GM12878 (cell line): ENCODE results near the gene TBCA. TPM values are rescaled to one million over a fixed set of nuclear protein-coding genes. Genes with fewer than 3 reads are reported as not detected.

ENCODE experiments used
- ATAC-seq: fragments of 200-7000 bp; cut with Tn5 transposase; 3 replicates; pipeline ENCODE4 v1.9.1; 2020; ENCODE audit warnings: mild to moderate bottlenecking, moderate library complexity
- BruUV-seq: library from RNA; stranded (reverse); fragments of 400-500 nt; replicated peaks from 2 replicates; lab custom pipeline; 2021; lab: Mats Ljungman, UMichigan
- CTCF ChIA-PET: fragments of 300-600 bp; sonication (Branson Sonifier 250); formaldehyde crosslinking; extraction: SDS; loops from one replicate; lab custom pipeline; 2021; ENCODE audit warnings: inconsistent platforms; lab: Yijun Ruan, JAX
- POLR2A ChIA-PET: fragments of 350-600 bp; formaldehyde crosslinking; extraction: SDS; loops from one replicate; lab custom pipeline; 2021; ENCODE audit warnings: inconsistent platforms; lab: Charles Lee
- RAD21 ChIA-PET: fragments of 300-600 bp; sonication (Branson Sonifier 250); formaldehyde crosslinking; loops from one replicate; lab custom pipeline; 2023; ENCODE audit warnings: antibody characterized with exemption; ENCODE audit not compliant: unreplicated experiment; lab: Charles Lee
- SMC1A ChIA-PET: fragments of 300-600 bp; sonication (Branson Sonifier 250); formaldehyde crosslinking; loops from one replicate; lab custom pipeline; 2023; ENCODE audit not compliant: unreplicated experiment, uncharacterized antibody; lab: Charles Lee
- DNase-seq: peaks from one replicate; pipeline ENCODE4 v3.0.0-alpha.2; 2011; ENCODE audit warnings: low read depth, low spot score
- FAIRE-seq: peaks from 3 replicates; lab custom pipeline; 2011; peaks lifted over from hg19 to GRCh38; lab: Jason Lieb, UNC
- H2AFZ ChIP-seq: 2 replicates; pipeline ENCODE4 v1.6.0; 2011; ENCODE audit warnings: low read depth, low read length, control low read depth; ENCODE audit not compliant: control insufficient read depth
- H3K27ac ChIP-seq: 2 replicates; pipeline ENCODE4 v1.5.1; 2011; ENCODE audit warnings: control low read depth; ENCODE audit not compliant: control insufficient read depth, insufficient read depth
- H3K27me3 ChIP-seq, 2 experiments: replicated peaks in 1 of 2; 2 replicates each; pipeline versions ENCODE4 v1.6.0 to v1.6.1; 2011; ENCODE audit warnings: low read length in 1 of 2; ENCODE audit not compliant: control insufficient read depth in 2 of 2, insufficient read depth in 2 of 2
- H3K36me3 ChIP-seq, 2 experiments: 2 replicates each; pipeline ENCODE4 v1.5.1; 2011; ENCODE audit warnings: low read length in 1 of 2; ENCODE audit not compliant: control insufficient read depth in 2 of 2, insufficient read depth in 2 of 2
- H3K4me1 ChIP-seq: 2 replicates; pipeline ENCODE4 v1.6.1; 2011; ENCODE audit warnings: mild to moderate bottlenecking, low read length, moderate library complexity, mixed read lengths; ENCODE audit not compliant: control insufficient read depth, insufficient read depth
- H3K4me2 ChIP-seq: 2 replicates; pipeline ENCODE4 v1.6.0; 2011; ENCODE audit warnings: control low read depth; ENCODE audit not compliant: control insufficient read depth, insufficient read depth
- H3K4me3 ChIP-seq: fragments of 200-600 bp; sonication (generic); 2 replicates; pipeline ENCODE4 v1.5.1; 2016
- H3K79me2 ChIP-seq: 2 replicates; pipeline ENCODE4 v1.6.0; 2011; ENCODE audit warnings: low read length; ENCODE audit not compliant: control insufficient read depth, insufficient read depth
- H3K9ac ChIP-seq: 2 replicates; pipeline ENCODE4 v1.8.0; 2011; ENCODE audit warnings: low read length, control low read depth, mixed read lengths; ENCODE audit not compliant: control insufficient read depth, insufficient read depth
- H3K9me3 ChIP-seq: replicated peaks from 3 replicates; pipeline ENCODE4 v1.5.1; 2011; ENCODE audit warnings: mild to moderate bottlenecking, low read length; ENCODE audit not compliant: control insufficient read depth, insufficient read depth
- H4K20me1 ChIP-seq: 2 replicates; pipeline ENCODE4 v1.6.0; 2011; ENCODE audit not compliant: control insufficient read depth, insufficient read depth
- BACH1 ChIP-seq: fragments of 450-650 bp; IDR thresholded peaks from 2 replicates; pipeline ENCODE4 v1.6.1; 2017; ENCODE audit warnings: mild to moderate bottlenecking, borderline replicate concordance
- BRCA1 ChIP-seq: IDR thresholded peaks from 2 replicates; pipeline ENCODE4 v1.6.1; 2011; ENCODE audit warnings: low read depth, low read length, improper control_type of control experiment
- CUX1 ChIP-seq: IDR thresholded peaks from 2 replicates; pipeline ENCODE4 v1.6.1; 2012; ENCODE audit warnings: improper control_type of control experiment, low read depth, low read length; ENCODE audit not compliant: insufficient replicate concordance
- E2F4 ChIP-seq: IDR thresholded peaks from 2 replicates; pipeline ENCODE4 v1.6.1; 2012; ENCODE audit warnings: low read depth, low read length, improper control_type of control experiment
- SIX5 ChIP-seq: IDR thresholded peaks from 2 replicates; pipeline ENCODE4 v1.6.1; 2011; ENCODE audit warnings: mild to moderate bottlenecking, low read depth, low read length, moderate library complexity; ENCODE audit not compliant: severe bottlenecking
- WRNIP1 ChIP-seq: IDR thresholded peaks from 2 replicates; pipeline ENCODE4 v1.6.1; 2011; ENCODE audit warnings: low read depth, low read length, improper control_type of control experiment, borderline replicate concordance
- ZNF217 ChIP-seq: fragments of 450-650 bp; IDR thresholded peaks from 2 replicates; pipeline ENCODE4 v1.6.1; 2017; ENCODE audit warnings: antibody characterized with exemption, mild to moderate bottlenecking
- ZNF24 ChIP-seq: fragments of 450-650 bp; IDR thresholded peaks from 2 replicates; pipeline ENCODE4 v1.6.1; 2017; ENCODE audit warnings: antibody characterized with exemption, mild to moderate bottlenecking
- ZNF384 ChIP-seq: IDR thresholded peaks from 2 replicates; pipeline ENCODE4 v1.6.1; 2012; ENCODE audit warnings: low read depth, mild to moderate bottlenecking, low read length, improper control_type of control experiment, borderline replicate concordance
- ZZZ3 ChIP-seq: IDR thresholded peaks from 2 replicates; pipeline ENCODE4 v1.6.1; 2011; ENCODE audit warnings: low read depth; ENCODE audit not compliant: control insufficient read depth, insufficient read length
- WGBS: methylation state at CpG from one replicate; pipeline ENCODE4 v1.1.6; 2016; ENCODE audit warnings: low lambda C conversion rate; ENCODE audit not compliant: insufficient replicate concordance, insufficient coverage; ENCODE audit errors: missing lambda C conversion rate; 5-methylcytosine and 5-hydroxymethylcytosine counted together
- in situ Hi-C: fragments of 300-500 bp; cut with MboI; formaldehyde crosslinking; loops from 9 replicates; pipeline ENCODE4 v1.14.3; 2018; ENCODE audit warnings: mixed read lengths
- intact Hi-C: fragments of 100-400 bp; cut with micrococcal nuclease; formaldehyde crosslinking; loops from one replicate; pipeline ENCODE4 v1.14.2; 2022; ENCODE audit not compliant: unreplicated experiment
- polyA plus RNA-seq, 11 experiments: library from polyadenylated mRNA; depleted of rRNA in 4 of 11; unstranded in 6 of 11; stranded (reverse) in 5 of 11; fragments of >200 nt; fragmentation: Nextera tagmentation in 4 of 11; fragmentation: Illumina TruSeq in 1 of 11; extraction: Ambion mirVana in 4 of 11; extraction: Trizol in 1 of 11; gene quantifications; 1 replicate in 1 of 11; 2 replicates in 10 of 11; pipeline versions ENCODE4 v1.2.1 to v1.2.3, GENCODE V29; 2011 to 2016; ENCODE audit warnings: inconsistent platforms in 2 of 11, missing spikeins in 2 of 11, low read depth in 1 of 11
- total RNA-seq, 4 experiments: library from RNA; depleted of rRNA in 3 of 4; stranded (reverse); fragments of >200 nt in 3 of 4; fragmentation: Illumina TruSeq in 1 of 4; extraction: Trizol in 1 of 4; gene quantifications; 2 replicates each; pipeline versions ENCODE4 v1.2.1 to v1.2.3, GENCODE V29; 2013 to 2021
- TF ChIP-seq, protein P1 (sequence below): fragments of 450-650 bp; IDR thresholded peaks from 2 replicates; pipeline ENCODE4 v1.6.1; 2018; ENCODE audit warnings: borderline replicate concordance, mild to moderate bottlenecking; ENCODE audit not compliant: partially characterized antibody

The TBCA gene
- total and polyA plus RNA-seq, 10 of the 15 experiments (the other 5 are each of a cell fraction or from before 2014, with no cell fraction given) = 86.3 to 647 (median 294) TPM

DNA sequence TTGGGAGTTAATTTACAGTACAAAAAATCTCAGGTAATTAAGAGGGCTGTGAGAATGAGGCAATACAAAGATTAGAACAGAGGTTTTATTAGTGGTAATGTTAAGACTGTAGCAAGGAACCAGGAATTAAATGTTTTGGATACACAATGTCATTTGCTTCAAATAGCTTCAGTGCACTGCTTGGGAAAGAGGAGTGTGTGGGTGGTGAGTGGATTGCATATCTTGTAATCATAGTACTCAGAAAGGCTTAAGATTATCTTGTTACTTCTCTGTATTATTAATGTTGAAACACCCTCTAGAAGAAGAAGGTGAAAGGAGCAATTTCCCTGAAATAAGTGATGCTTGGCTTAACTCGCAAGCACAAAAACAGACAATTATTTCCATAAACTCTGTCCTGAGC lies 21.0 kb upstream of the TBCA start (continued):
- TF ChIP-seq, protein P1, sequence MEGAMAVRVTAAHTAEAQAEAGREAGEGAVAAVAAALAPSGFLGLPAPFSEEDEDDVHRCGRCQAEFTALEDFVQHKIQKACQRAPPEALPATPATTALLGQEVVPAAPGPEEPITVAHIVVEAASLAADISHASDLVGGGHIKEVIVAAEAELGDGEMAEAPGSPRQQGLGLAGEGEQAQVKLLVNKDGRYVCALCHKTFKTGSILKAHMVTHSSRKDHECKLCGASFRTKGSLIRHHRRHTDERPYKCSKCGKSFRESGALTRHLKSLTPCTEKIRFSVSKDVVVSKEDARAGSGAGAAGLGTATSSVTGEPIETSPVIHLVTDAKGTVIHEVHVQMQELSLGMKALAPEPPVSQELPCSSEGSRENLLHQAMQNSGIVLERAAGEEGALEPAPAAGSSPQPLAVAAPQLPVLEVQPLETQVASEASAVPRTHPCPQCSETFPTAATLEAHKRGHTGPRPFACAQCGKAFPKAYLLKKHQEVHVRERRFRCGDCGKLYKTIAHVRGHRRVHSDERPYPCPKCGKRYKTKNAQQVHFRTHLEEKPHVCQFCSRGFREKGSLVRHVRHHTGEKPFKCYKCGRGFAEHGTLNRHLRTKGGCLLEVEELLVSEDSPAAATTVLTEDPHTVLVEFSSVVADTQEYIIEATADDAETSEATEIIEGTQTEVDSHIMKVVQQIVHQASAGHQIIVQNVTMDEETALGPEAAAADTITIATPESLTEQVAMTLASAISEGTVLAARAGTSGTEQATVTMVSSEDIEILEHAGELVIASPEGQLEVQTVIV = no peak
- no peak for TF ChIP-seq WRNIP1
- TF ChIP-seq ZNF24 = no peak
- TF ChIP-seq SIX5 = no peak
- no peak for TF ChIP-seq BRCA1
- TF ChIP-seq E2F4 = no peak
- TF ChIP-seq ZNF217 = no peak
- TF ChIP-seq ZNF384 = no peak
- no peak for TF ChIP-seq BACH1

DNA sequence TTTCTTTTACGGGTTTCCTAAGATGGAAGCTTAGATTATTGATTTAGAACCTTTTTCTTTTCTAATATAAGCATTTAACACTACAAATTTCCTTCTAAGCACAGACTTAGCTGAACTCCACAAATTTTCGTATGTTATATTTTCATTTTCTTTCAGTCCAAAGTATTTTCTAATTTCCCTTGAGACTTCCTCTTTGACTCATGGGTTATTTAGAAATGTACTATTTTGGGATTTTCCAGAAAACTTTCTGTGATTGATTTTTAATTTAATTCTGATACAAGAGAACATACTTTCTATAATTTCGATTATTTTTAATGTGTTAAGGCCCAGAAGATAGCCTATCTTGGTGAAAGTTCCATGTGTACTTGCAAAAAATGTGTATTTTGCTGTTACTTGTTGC lies 19.7 kb upstream of the TBCA start:
- intact Hi-C loops = no loop called here
- no peaks in the 10 kb centered on the region for H3K79me2 ChIP-seq
- H3K27me3 ChIP-seq = peaks cover 0 to 2% of the 10 kb centered on the region in 2 experiments; a peak in 1 of 4 replicates
- DNase-seq = no peak
- H3K9ac ChIP-seq = no peak overlapping the region
- H3K4me1 ChIP-seq = no peaks in the 10 kb centered on the region
- ATAC-seq = no peak
- ChIA-PET SMC1A (interaction anchor here (0.8 to 1.0 kb wide), 2 partner anchors 8 to 149 kb away, joined by 3 to 5 read pairs; no protein-coding TSS in a partner anchor), POLR2A (interaction anchor here (0.8 kb wide), 1 partner anchor 56 kb away, joined by 3 read pairs; no protein-coding TSS in a partner anchor), RAD21 (no interaction called here)
- H2AFZ ChIP-seq = no peak overlapping the region
- no TSS peak for BruUV-seq
- no peaks in the 10 kb centered on the region for H3K36me3 ChIP-seq
- no peak overlapping the region for H3K27ac ChIP-seq
- H3K4me2 ChIP-seq = no peak overlapping the region
- FAIRE-seq = no peak
- H3K4me3 ChIP-seq = no peak overlapping the region
- no peak for TF ChIP-seq CUX1
- TF ChIP-seq ZZZ3 = no peak
- TF ChIP-seq, all 136 proteins: peak for 0
- Histone ChIP-seq H3K9me3 (peaks cover 1% of the 10 kb centered on the region; the same call in 1 of the 3 replicates), H4K20me1 (no peaks in the 10 kb centered on the region)
- in situ Hi-C loops = no loop called here
- CTCF ChIA-PET = interaction anchor here (1.1 kb wide), 1 partner anchor 149 kb away, joined by 3 read pairs; no protein-coding TSS in a partner anchor
- WGBS = 28% methylated on average over 3 of the region's 3 CpGs
